HG03108 (cell line): ENCODE results near the gene LCN12.
"Not testable (repeated sequence)": the region's sequence is repeated elsewhere in the genome, so short reads cannot be mapped to it uniquely, and the experiment has no call there.

Experiments
- ATAC-seq: cut with Tn5 transposase; IDR thresholded peaks from one replicate; pipeline ENCODE4 v1.9.1; 2021; ENCODE audit warnings: moderate library complexity; ENCODE audit not compliant: unreplicated experiment

LCN12 gene

GRCh38 chr9:136985027-136985602 lies 33.0 kb downstream of the LCN12 start:
- no peak for ATAC-seq

- no peak for ATAC-seq
Measured at GRCh38 chr9:136985853-136986252, 33.8 kb downstream of the LCN12 start.

GRCh38 chr9:136988872-136989271 lies 36.8 kb downstream of the LCN12 start:
- no peak for ATAC-seq

GRCh38 chr9:136990242-136990911 lies 38.3 kb downstream of the LCN12 start:
- ATAC-seq, result no peak

GRCh38 chr9:136991993-136992818 lies 40.1 kb downstream of the LCN12 start, which contains the start of gene PAXX:
Gene PAXX, plus strand, starts transcription at chr9:136992422. Its CDS starts 22 bp downstream, at chr9:136992444.
- peak; percentile 79 for ATAC-seq

- no peak for ATAC-seq
Measured at GRCh38 chr9:136992819-136993369, 40.8 kb downstream of the LCN12 start.

- ATAC-seq, result no peak
Measured at GRCh38 chr9:136994180-136994887, 42.3 kb downstream of the LCN12 start.

- ATAC-seq, result no peak
Measured at GRCh38 chr9:136994888-136995230, 42.8 kb downstream of the LCN12 start.

GRCh38 chr9:136995362-136995761 lies 43.3 kb downstream of the LCN12 start:
- ATAC-seq, result no peak

- no peak for ATAC-seq
Measured at GRCh38 chr9:136995772-136996311, 43.8 kb downstream of the LCN12 start.

- ATAC-seq, result no peak
Measured at GRCh38 chr9:136996361-136997292, 44.6 kb downstream of the LCN12 start, which contains the start of gene CLIC3. Gene CLIC3, minus strand, starts transcription at chr9:136996568. Its CDS starts 25 bp downstream, at chr9:136996543.

- no peak for ATAC-seq
Measured at GRCh38 chr9:136997371-136997770, 45.3 kb downstream of the LCN12 start.

GRCh38 chr9:136997830-136998234 lies 45.8 kb downstream of the LCN12 start:
- ATAC-seq, result no peak

- ATAC-seq, result peak; percentile 78
Measured at GRCh38 chr9:137000177-137000930, 48.3 kb downstream of the LCN12 start.

GRCh38 chr9:137001857-137002645 lies 50.0 kb downstream of the LCN12 start:
- no peak for ATAC-seq

GRCh38 chr9:137002646-137003041 lies 50.6 kb downstream of the LCN12 start:
- no peak for ATAC-seq

GRCh38 chr9:137004285-137004684 lies 52.2 kb downstream of the LCN12 start:
- ATAC-seq, result not testable (repeated sequence)
